Caco-2 (cell line): Measurements from ENCODE around the gene RBM8A. TPM values are rescaled to one million over a fixed set of nuclear protein-coding genes. Genes with fewer than 3 reads are reported as not detected.

Source experiments
- BruUV-seq: library from RNA; stranded (reverse); fragments of 400-500 nt; replicated peaks from 2 replicates; lab custom pipeline; 2021; lab: Mats Ljungman, UMichigan
- CTCF ChIA-PET: fragments of 300-600 bp; sonication (Branson Sonifier 250); formaldehyde crosslinking; loops from one replicate; lab custom pipeline; 2022; ENCODE audit warnings: antibody characterized with exemption; lab: Charles Lee
- POLR2A ChIA-PET: fragments of 300-600 bp; sonication (Branson Sonifier 250); formaldehyde crosslinking; loops from one replicate; lab custom pipeline; 2022; ENCODE audit warnings: antibody characterized with exemption; lab: Charles Lee
- DNase-seq, 2 experiments: peaks; one replicate each; pipeline versions ENCODE4 v3.0.0 to v3.0.0-alpha.2; 2020 to 2022
- H3K27me3 ChIP-seq: replicated peaks from 2 replicates; pipeline ENCODE4 v1.6.0; 2011; ENCODE audit warnings: low read length; ENCODE audit not compliant: control insufficient read depth, insufficient read depth
- H3K36me3 ChIP-seq: 2 replicates; pipeline ENCODE4 v1.5.1; 2011; ENCODE audit warnings: low read length; ENCODE audit not compliant: control insufficient read depth, insufficient read depth
- H3K4me1 ChIP-seq: fragments of 250-450 bp; sonication (Bioruptor Pico); 2 replicates; pipeline ENCODE4 v1.5.1; 2020; ENCODE audit warnings: mild to moderate bottlenecking
- H3K4me3 ChIP-seq: 2 replicates; pipeline ENCODE4 v1.5.1; 2011; ENCODE audit warnings: low read depth, mild to moderate bottlenecking, control low read depth, low read length
- H3K9me3 ChIP-seq: fragments of 250-450 bp; sonication (Bioruptor Pico); 2 replicates; pipeline ENCODE4 v1.5.1; 2020; ENCODE audit warnings: mild to moderate bottlenecking, moderate library complexity
- H3K27ac Mint-ChIP-seq: one replicate; pipeline ENCODE4 v1.8.0; 2022; ENCODE audit warnings: mixed read lengths; ENCODE audit not compliant: unreplicated experiment
- H3K27me3 Mint-ChIP-seq: one replicate; pipeline ENCODE4 v1.8.0; 2022; ENCODE audit warnings: mixed read lengths; ENCODE audit not compliant: insufficient read depth, unreplicated experiment
- H3K36me3 Mint-ChIP-seq: one replicate; pipeline ENCODE4 v1.8.0; 2022; ENCODE audit warnings: mild to moderate bottlenecking, mixed read lengths; ENCODE audit not compliant: insufficient read depth, unreplicated experiment
- H3K4me1 Mint-ChIP-seq: one replicate; pipeline ENCODE4 v1.8.0; 2022; ENCODE audit warnings: low read depth, mixed read lengths; ENCODE audit not compliant: unreplicated experiment
- H3K4me3 Mint-ChIP-seq: one replicate; pipeline ENCODE4 v1.8.0; 2022; ENCODE audit warnings: mild to moderate bottlenecking, moderate library complexity, mixed read lengths; ENCODE audit not compliant: unreplicated experiment
- H3K9me3 Mint-ChIP-seq: one replicate; pipeline ENCODE4 v1.8.0; 2022; ENCODE audit warnings: mixed read lengths; ENCODE audit not compliant: unreplicated experiment
- CTCF ChIP-seq, 2 experiments: fragments of 200-600 bp in 1 of 2; IDR thresholded peaks; 1 replicate in 1 of 2; 2 replicates in 1 of 2; pipeline versions ENCODE4 v1.5.1 to v1.8.0; 2011 to 2022; ENCODE audit warnings: antibody characterized with exemption in 1 of 2, control low read depth in 1 of 2, inconsistent platforms in 1 of 2, low read depth in 1 of 2, low read length in 1 of 2, mild to moderate bottlenecking in 1 of 2, moderate library complexity in 1 of 2; ENCODE audit not compliant: insufficient read depth in 1 of 2, severe bottlenecking in 1 of 2, unreplicated experiment in 1 of 2
- intact Hi-C: fragments of 100-400 bp; cut with micrococcal nuclease; formaldehyde crosslinking; loops from one replicate; pipeline ENCODE4 v1.10.0; 2022; ENCODE audit not compliant: unreplicated experiment
- total RNA-seq: library from RNA; stranded (reverse); gene quantifications from 2 replicates; pipeline ENCODE4 v1.2.3, GENCODE V29; 2022

RBM8A gene
- total RNA-seq, 1 experiment from 2014 or later = 185 TPM

DNA sequence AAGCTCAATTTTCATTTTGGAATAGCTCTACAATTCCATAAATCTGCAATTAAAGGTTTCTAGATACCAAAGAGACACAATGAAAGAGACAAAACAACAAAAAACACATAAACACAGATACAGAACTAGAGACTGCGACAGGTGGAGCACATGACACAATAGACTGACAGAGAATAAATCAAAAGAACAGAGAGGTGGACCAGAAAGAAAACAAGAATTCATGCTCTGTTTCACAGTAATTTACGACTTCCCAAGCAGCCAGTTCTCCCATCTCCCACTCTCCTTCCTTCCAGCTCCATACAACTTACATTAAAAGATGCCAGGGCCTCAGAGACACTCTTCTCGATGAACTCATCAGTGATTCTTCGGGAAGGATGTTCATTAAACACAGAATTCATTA lies 15.1 kb upstream of the RBM8A start:
- ChIA-PET CTCF (no interaction called here), POLR2A (no interaction called here)
- Mint-ChIP-seq H3K36me3 (no peaks in the 10 kb centered on the region), H3K27me3 (no peaks in the 10 kb centered on the region), H3K27ac (no peak overlapping the region), H3K4me3 (no peak overlapping the region), H3K9me3 (no peaks in the 10 kb centered on the region), H3K4me1 (no peaks in the 10 kb centered on the region)
- no peaks in the 10 kb centered on the region for H3K4me1 ChIP-seq
- intact Hi-C loops = no loop called here
- no peak overlapping the region for H3K4me3 ChIP-seq
- BruUV-seq = no TSS peak
- H3K27me3 ChIP-seq = no peaks in the 10 kb centered on the region
- no peak for TF ChIP-seq CTCF (IDR thresholded peaks at IDR 0.05; ENCODE audit: insufficient read depth in 1 of 2, low read depth in 1 of 2, low read length in 1 of 2, severe bottlenecking in 1 of 2, unreplicated experiment in 1 of 2)
- H3K36me3 ChIP-seq = no peaks in the 10 kb centered on the region
- no peaks in the 10 kb centered on the region for H3K9me3 ChIP-seq
- DNase-seq = no peak

DNA sequence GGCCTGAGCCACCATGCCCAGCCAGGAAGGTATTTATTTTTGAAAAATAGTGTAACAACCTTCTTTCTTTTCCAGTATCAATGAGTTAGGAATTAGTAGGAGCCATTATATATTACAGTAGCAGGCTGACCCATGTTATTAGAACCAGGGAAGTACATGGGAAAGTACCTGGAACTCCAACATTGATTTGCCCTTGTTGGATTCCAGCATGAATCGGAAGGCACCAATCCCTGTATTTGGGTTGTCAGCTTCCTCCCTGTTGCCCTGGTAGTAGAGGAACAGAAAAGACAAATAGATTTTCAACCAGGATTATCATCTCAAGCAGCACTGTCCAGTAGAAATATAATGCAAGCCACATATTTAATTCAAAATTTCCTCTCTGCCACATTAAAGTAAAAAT lies 10.2 kb upstream of the RBM8A start:
- CTCF ChIA-PET = interaction anchor here (1.9 kb wide), 1 partner anchor 10 kb away, joined by 7 read pairs; the partner anchor contains the start of gene RBM8A

GRCh38 chr1:145936247-145936646 lies 9.0 kb upstream of the RBM8A start:
- Histone ChIP-seq H3K9me3 (no peaks in the 10 kb centered on the region; the same call in 1 of the 2 replicates), H3K27me3 (no peaks in the 10 kb centered on the region), H3K4me1 (peaks cover 13% of the 10 kb centered on the region; the same call in 1 of the 2 replicates), H3K36me3 (no peaks in the 10 kb centered on the region), H3K4me3 (no peak overlapping the region)
- H3K27ac Mint-ChIP-seq = no peak overlapping the region
- no peaks in the 10 kb centered on the region for H3K9me3 Mint-ChIP-seq
- no peak for TF ChIP-seq CTCF (IDR thresholded peaks at IDR 0.05; ENCODE audit: insufficient read depth in 1 of 2, low read depth in 1 of 2, low read length in 1 of 2, severe bottlenecking in 1 of 2, unreplicated experiment in 1 of 2)
- ChIA-PET POLR2A (interaction anchor here (1.5 kb wide), 1 partner anchor 9 kb away, joined by 4 read pairs; the partner anchor contains the start of gene RBM8A), CTCF (interaction anchor here (1.3 to 1.9 kb wide), 2 partner anchors 9 to 91 kb away, joined by 4 to 7 read pairs; partner anchors contain the start of genes NUDT17 and RBM8A)
- DNase-seq = no peak
- BruUV-seq = no TSS peak
- intact Hi-C loops = no loop called here
- no peak overlapping the region for H3K4me3 Mint-ChIP-seq
- peaks cover 8% of the 10 kb centered on the region for H3K4me1 Mint-ChIP-seq
- H3K36me3 Mint-ChIP-seq = no peaks in the 10 kb centered on the region
- no peaks in the 10 kb centered on the region for H3K27me3 Mint-ChIP-seq

More for the DNA sequence above, 10.2 kb upstream of the RBM8A start:
- intact Hi-C loops = no loop called here
- TF ChIP-seq CTCF (IDR thresholded peaks at IDR 0.05; ENCODE audit: insufficient read depth in 1 of 2, low read depth in 1 of 2, low read length in 1 of 2, severe bottlenecking in 1 of 2, unreplicated experiment in 1 of 2) = no peak
- Mint-ChIP-seq H3K4me3 (no peak overlapping the region), H3K36me3 (no peaks in the 10 kb centered on the region), H3K4me1 (peaks cover 8% of the 10 kb centered on the region), H3K9me3 (no peaks in the 10 kb centered on the region), H3K27me3 (no peaks in the 10 kb centered on the region), H3K27ac (no peak overlapping the region)
- BruUV-seq = no TSS peak
- DNase-seq = no peak
- POLR2A ChIA-PET = no interaction called here
- peaks cover 8% of the 10 kb centered on the region; the same call in 1 of the 2 replicates for H3K4me1 ChIP-seq
- no peaks in the 10 kb centered on the region for H3K36me3 ChIP-seq
- H3K9me3 ChIP-seq = no peaks in the 10 kb centered on the region; the same call in 1 of the 2 replicates
- no peak overlapping the region for H3K4me3 ChIP-seq
- no peaks in the 10 kb centered on the region for H3K27me3 ChIP-seq
